Measurements from ENCODE around the gene LRP5. TPM values are rescaled to one million over a fixed set of nuclear protein-coding genes. Genes with fewer than 3 reads are reported as not detected.

Gene LRP5
- total RNA-seq, 1 donor from 2014 or later = 38.7 TPM

DNA sequence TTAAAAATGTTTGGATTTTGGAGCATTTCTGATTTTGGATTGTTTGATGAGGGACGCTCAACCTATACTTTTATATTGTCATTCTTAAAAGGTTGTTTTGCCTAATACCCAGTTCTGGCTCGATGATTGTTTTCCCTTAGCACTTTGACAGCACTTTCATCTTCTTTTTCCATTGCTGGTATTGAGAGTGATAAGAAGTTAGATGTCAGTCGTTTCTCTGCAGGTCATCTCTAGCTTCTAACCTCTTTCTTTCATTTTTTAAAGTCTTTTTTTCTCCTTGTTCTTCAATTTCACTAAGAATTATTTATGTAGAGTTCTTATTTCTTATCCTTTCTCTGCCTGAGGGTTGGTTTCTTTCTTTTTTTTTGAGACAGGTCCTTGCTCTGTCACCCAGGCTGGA lies 167.0 kb downstream of the LRP5 start:
- Mint-ChIP-seq H3K9me3 (ENCODE audit: low read depth) (no peaks in the 10 kb centered on the region), H3K4me1 (ENCODE audit: low read depth) (peaks cover 31% of the 10 kb centered on the region), H3K4me3 (ENCODE audit: unreplicated experiment) (no peak overlapping the region), H3K36me3 (ENCODE audit: low read depth) (no peaks in the 10 kb centered on the region), H3K27ac (ENCODE audit: unreplicated experiment) (peak overlapping the region; percentile 0), H3K27me3 (ENCODE audit: low read depth) (no peaks in the 10 kb centered on the region)
- DNase-seq (ENCODE audit: low spot score) = no peak
- no peak for TF ChIP-seq CTCF (IDR thresholded peaks at IDR 0.05)

GRCh38 chr11:68480193-68480592 lies 167.8 kb downstream of the LRP5 start:
- no peak for TF ChIP-seq CTCF (IDR thresholded peaks at IDR 0.05)
- no peak overlapping the region for H3K27ac Mint-ChIP-seq (ENCODE audit: unreplicated experiment)
- no peaks in the 10 kb centered on the region for H3K27me3 Mint-ChIP-seq (ENCODE audit: low read depth)
- H3K4me3 Mint-ChIP-seq (ENCODE audit: unreplicated experiment) = no peak overlapping the region
- peaks cover 28% of the 10 kb centered on the region for H3K4me1 Mint-ChIP-seq (ENCODE audit: low read depth)
- no peaks in the 10 kb centered on the region for H3K36me3 Mint-ChIP-seq (ENCODE audit: low read depth)
- no peak for DNase-seq (ENCODE audit: low spot score)
- H3K9me3 Mint-ChIP-seq (ENCODE audit: low read depth) = peaks cover under 1% of the 10 kb centered on the region

DNA sequence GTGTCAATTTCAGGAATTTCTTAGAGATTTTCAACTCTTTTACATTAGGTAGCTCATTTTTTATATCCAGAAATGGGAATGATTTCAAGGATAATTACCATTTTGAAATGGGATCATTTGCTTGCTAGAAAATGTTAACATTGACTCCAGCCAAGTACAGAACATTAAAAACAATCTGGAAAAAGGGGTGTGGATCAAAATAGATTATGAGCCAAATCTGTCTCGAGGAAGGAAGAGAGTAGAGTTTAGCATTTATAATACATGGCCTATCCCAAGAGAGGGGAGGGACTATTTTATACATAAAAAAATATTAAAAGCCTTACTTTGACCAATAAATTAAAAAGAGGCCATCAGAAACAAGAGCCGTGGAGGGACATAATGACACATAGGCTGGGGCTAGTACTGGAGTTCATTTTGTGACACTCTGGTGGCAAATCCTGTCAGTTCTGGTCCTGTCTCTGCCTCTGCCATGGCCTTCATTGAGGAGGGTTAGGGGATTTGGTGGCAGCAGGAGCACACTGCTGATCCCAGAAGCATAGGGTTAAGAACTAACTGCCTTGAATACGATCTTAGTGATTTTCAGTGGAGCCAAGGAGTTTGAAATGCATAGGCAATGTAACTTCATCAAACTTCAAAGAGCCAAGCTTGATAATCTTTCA lies 168.6 kb downstream of the LRP5 start:
- no peak for TF ChIP-seq CTCF (IDR thresholded peaks at IDR 0.05)
- H3K4me1 Mint-ChIP-seq (ENCODE audit: low read depth) = peaks cover 28% of the 10 kb centered on the region
- H3K9me3 Mint-ChIP-seq (ENCODE audit: low read depth) = peaks cover 3% of the 10 kb centered on the region
- peak overlapping the region; percentile 77 for H3K27ac Mint-ChIP-seq (ENCODE audit: unreplicated experiment)
- no peak overlapping the region for H3K4me3 Mint-ChIP-seq (ENCODE audit: unreplicated experiment)
- DNase-seq (ENCODE audit: low spot score) = no peak
- no peaks in the 10 kb centered on the region for H3K36me3 Mint-ChIP-seq (ENCODE audit: low read depth)
- no peaks in the 10 kb centered on the region for H3K27me3 Mint-ChIP-seq (ENCODE audit: low read depth)

GRCh38 chr11:68481579-68482240 lies 169.3 kb downstream of the LRP5 start:
- no peaks in the 10 kb centered on the region for H3K27me3 Mint-ChIP-seq (ENCODE audit: low read depth)
- H3K27ac Mint-ChIP-seq (ENCODE audit: unreplicated experiment) = no peak overlapping the region

GRCh38 chr11:68488623-68489022 lies 176.2 kb downstream of the LRP5 start:
- no peak overlapping the region for H3K27ac Mint-ChIP-seq (ENCODE audit: unreplicated experiment)
- no peak overlapping the region for H3K4me3 Mint-ChIP-seq (ENCODE audit: unreplicated experiment)
- H3K36me3 Mint-ChIP-seq (ENCODE audit: low read depth) = peaks cover 2% of the 10 kb centered on the region
- no peak for TF ChIP-seq CTCF (IDR thresholded peaks at IDR 0.05)
- peaks cover 13% of the 10 kb centered on the region for H3K4me1 Mint-ChIP-seq (ENCODE audit: low read depth)
- no peaks in the 10 kb centered on the region for H3K27me3 Mint-ChIP-seq (ENCODE audit: low read depth)
- H3K9me3 Mint-ChIP-seq (ENCODE audit: low read depth) = peaks cover 6% of the 10 kb centered on the region
- no peak for DNase-seq (ENCODE audit: low spot score)

More at GRCh38 chr11:68481579-68482240, 169.3 kb downstream of the LRP5 start:
- DNase-seq (ENCODE audit: low spot score) = no peak
- Mint-ChIP-seq H3K36me3 (ENCODE audit: low read depth) (no peaks in the 10 kb centered on the region), H3K4me3 (ENCODE audit: unreplicated experiment) (no peak overlapping the region), H3K9me3 (ENCODE audit: low read depth) (peaks cover 4% of the 10 kb centered on the region), H3K4me1 (ENCODE audit: low read depth) (peaks cover 28% of the 10 kb centered on the region)
- TF ChIP-seq CTCF (IDR thresholded peaks at IDR 0.05) = no peak

Measured in chondrocyte (in vitro differentiated cells).